HepG2 (cell line): ENCODE data around the gene C22orf15. TPM values are rescaled to one million over a fixed set of nuclear protein-coding genes. Genes with fewer than 3 reads are reported as not detected.

Experiments
- CBX5 ChIP-seq: sonication (generic); formaldehyde crosslinking; IDR thresholded peaks from 2 replicates; pipeline ENCODE4 v1.4.0; 2020; ENCODE audit warnings: missing genetic modification reagents, borderline replicate concordance
- CENPBD1 ChIP-seq: sonication (generic); formaldehyde crosslinking; IDR thresholded peaks from 2 replicates; pipeline ENCODE4 v1.8.0; 2022; ENCODE audit warnings: missing genetic modification reagents, low read depth, mild to moderate bottlenecking, borderline replicate concordance
- CHD2 ChIP-seq: IDR thresholded peaks from 2 replicates; pipeline ENCODE4 v1.6.1; 2011; ENCODE audit warnings: low read depth, low read length, improper control_type of control experiment
- EEA1 ChIP-seq: sonication (generic); formaldehyde crosslinking; IDR thresholded peaks from 2 replicates; pipeline ENCODE4 v1.5.1; 2020; ENCODE audit warnings: mild to moderate bottlenecking, missing genetic modification reagents, borderline replicate concordance
- FOXP4 ChIP-seq: sonication (generic); formaldehyde crosslinking; IDR thresholded peaks from 2 replicates; pipeline ENCODE4 v1.4.0; 2020; ENCODE audit warnings: missing genetic modification reagents
- IKZF4 ChIP-seq: sonication (generic); formaldehyde crosslinking; IDR thresholded peaks from 2 replicates; pipeline ENCODE4 v1.5.1; 2020; ENCODE audit warnings: borderline replicate concordance, mild to moderate bottlenecking, low read depth, missing genetic modification reagents; ENCODE audit errors: not compliant biosample characterization
- LBX2 ChIP-seq: sonication (generic); formaldehyde crosslinking; IDR thresholded peaks from 2 replicates; pipeline ENCODE4 v1.5.0; 2020; ENCODE audit warnings: missing genetic modification reagents, mild to moderate bottlenecking, borderline replicate concordance
- PAXIP1 ChIP-seq: sonication (generic); formaldehyde crosslinking; conservative IDR thresholded peaks from 2 replicates; pipeline ENCODE4 v1.4.0; 2020; ENCODE audit warnings: mild to moderate bottlenecking, missing genetic modification reagents, moderate library complexity
- ZIK1 ChIP-seq: sonication (generic); formaldehyde crosslinking; IDR thresholded peaks from 2 replicates; pipeline ENCODE4 v1.5.0; 2020; ENCODE audit warnings: mild to moderate bottlenecking, low read depth, missing genetic modification reagents, borderline replicate concordance
- ZNF292 ChIP-seq: sonication (generic); formaldehyde crosslinking; IDR thresholded peaks from 2 replicates; pipeline ENCODE4 v1.8.1; 2022; ENCODE audit warnings: mild to moderate bottlenecking, low read depth, missing genetic modification reagents, borderline replicate concordance
- ZNF34 ChIP-seq: sonication (generic); formaldehyde crosslinking; IDR thresholded peaks from 2 replicates; pipeline ENCODE4 v1.4.0; 2020; ENCODE audit warnings: mild to moderate bottlenecking, missing genetic modification reagents, borderline replicate concordance
- ZNF501 ChIP-seq: sonication (generic); formaldehyde crosslinking; IDR thresholded peaks from 2 replicates; pipeline ENCODE4 v1.5.1; 2020; ENCODE audit warnings: mild to moderate bottlenecking, moderate library complexity, missing genetic modification reagents
- polyA plus RNA-seq, 8 experiments: library from polyadenylated mRNA; depleted of rRNA in 3 of 8; stranded (reverse) in 7 of 8; unstranded in 1 of 8; fragments of >200 nt; fragmentation: Illumina TruSeq in 4 of 8; extraction: Trizol in 4 of 8; gene quantifications; 2 replicates each; pipeline versions ENCODE4 v1.2.1 to v1.2.3, GENCODE V29; 2011 to 2016; ENCODE audit warnings: low read depth in 4 of 8, missing spikeins in 1 of 8, mixed read lengths in 1 of 8; ENCODE audit not compliant: insufficient read depth in 1 of 8
- total RNA-seq, 5 experiments: library from RNA; depleted of rRNA; stranded (reverse); fragments of >200 nt; fragmentation: Illumina TruSeq; extraction: Trizol; gene quantifications; 2 replicates each; pipeline ENCODE4 v1.2.3, GENCODE V29; 2016; ENCODE audit warnings: low read depth in 1 of 5

The C22orf15 gene
- total and polyA plus RNA-seq, 2 of the 13 experiments (the other 11 are each of a cell fraction or from before 2014, with no cell fraction given), result not detected

- TF ChIP-seq EEA1 (no peak), PAXIP1 (CRISPR knock-in tag) (no peak), ZNF292 (no peak), CHD2 (no peak), FOXP4 (CRISPR knock-in tag) (no peak), IKZF4 (CRISPR knock-in tag) (no peak), LBX2 (CRISPR knock-in tag) (no peak), ZNF501 (CRISPR knock-in tag) (no peak), CBX5 (CRISPR knock-in tag) (no peak), CENPBD1 (no peak), ZIK1 (no peak), ZNF34 (CRISPR knock-in tag) (no peak)
These were observed 7.1 kb upstream of the C22orf15 start (continued) for GRCh38 chr22:23755711-23756110.
